MM.1S (cell line): ENCODE results near the gene ADCY3.

Experiments used
- CTCF ChIP-seq: fragments of 300-600 bp; sonication (generic); IDR thresholded peaks from 2 replicates; pipeline ENCODE4 v1.5.1; 2016; ENCODE audit warnings: antibody characterized with exemption, low read length, mixed read lengths
- EZH2 ChIP-seq: fragments of 300-600 bp; sonication (generic); optimal IDR thresholded peaks from 2 replicates; pipeline ENCODE3; 2017; ENCODE audit warnings: low read depth, mild to moderate bottlenecking, antibody characterized with exemption, low read length, mixed read lengths
- EZH2phosphoT487 ChIP-seq: fragments of 300-600 bp; sonication (generic); IDR thresholded peaks from 2 replicates; pipeline ENCODE4 v1.6.1; 2018; ENCODE audit warnings: antibody characterized with exemption, low read length

- TF ChIP-seq CTCF (peak; percentile 65), EZH2 (no peak), EZH2phosphoT487 (no peak)
Observed at GRCh38 chr2:24920809-24921441, 888 bp upstream of the ADCY3 start.
